Panc1 (cell line): ENCODE results near the gene BCKDHA. TPM values are rescaled to one million over a fixed set of nuclear protein-coding genes. Genes with fewer than 3 reads are reported as not detected.

Source experiments
- ATAC-seq: fragments of 200-7000 bp; cut with Tn5 transposase; 2 replicates; pipeline ENCODE4 v1.9.1; 2020; ENCODE audit warnings: mild to moderate bottlenecking, moderate library complexity
- BruUV-seq: library from RNA; stranded (reverse); fragments of 400-500 nt; replicated peaks from 2 replicates; lab custom pipeline; 2021; lab: Mats Ljungman, UMichigan
- CTCF ChIA-PET: fragments of 300-600 bp; sonication (Branson Sonifier 250); formaldehyde crosslinking; loops from one replicate; lab custom pipeline; 2022; ENCODE audit warnings: antibody characterized with exemption; lab: Charles Lee
- POLR2A ChIA-PET: fragments of 300-600 bp; sonication (Branson Sonifier 250); formaldehyde crosslinking; loops from one replicate; lab custom pipeline; 2022; ENCODE audit warnings: antibody characterized with exemption; lab: Charles Lee
- DNase-seq: peaks from one replicate; pipeline ENCODE4 v3.0.0-alpha.2; 2010; ENCODE audit warnings: low read depth, low spot score
- H3K27ac ChIP-seq: 2 replicates; pipeline ENCODE4 v1.5.1; 2011; ENCODE audit warnings: mild to moderate bottlenecking, low read length, inconsistent platforms
- H3K27me3 ChIP-seq: fragments of 200-500 bp; sonication (Bioruptor generic); 2 replicates; pipeline ENCODE4 v1.6.0; 2014; ENCODE audit warnings: low read length, inconsistent platforms; ENCODE audit not compliant: control insufficient read depth, insufficient read depth
- H3K36me3 ChIP-seq: fragments of 200-500 bp; sonication (Bioruptor generic); 2 replicates; pipeline ENCODE4 v1.5.1; 2014; ENCODE audit warnings: inconsistent platforms, mild to moderate bottlenecking, low read length, moderate library complexity; ENCODE audit not compliant: control insufficient read depth, insufficient read depth
- H3K4me1 ChIP-seq: 2 replicates; pipeline ENCODE4 v1.5.1; 2011; ENCODE audit warnings: inconsistent platforms, mild to moderate bottlenecking, low read length, moderate library complexity; ENCODE audit not compliant: control insufficient read depth, insufficient read depth
- H3K4me3 ChIP-seq, 2 experiments: 2 replicates each; pipeline ENCODE4 v1.5.1; 2011 to 2012; ENCODE audit warnings: low read depth in 2 of 2, low read length in 2 of 2, mild to moderate bottlenecking in 2 of 2, inconsistent platforms in 1 of 2, moderate library complexity in 1 of 2
- H3K9me3 ChIP-seq: fragments of 200-500 bp; sonication (Bioruptor generic); 2 replicates; pipeline ENCODE4 v1.5.1; 2014; ENCODE audit warnings: low read depth, mild to moderate bottlenecking, inconsistent platforms, low read length, moderate library complexity; ENCODE audit not compliant: control insufficient read depth, insufficient read depth
- CTCF ChIP-seq: fragments of 450-650 bp; IDR thresholded peaks from 2 replicates; pipeline ENCODE4 v1.5.1; 2017; ENCODE audit warnings: mild to moderate bottlenecking
- POLR2AphosphoS5 ChIP-seq: IDR thresholded peaks from 2 replicates; pipeline ENCODE4 v1.6.1; 2012; ENCODE audit warnings: mild to moderate bottlenecking, low read depth, low read length, moderate library complexity
- REST ChIP-seq, 2 experiments: IDR thresholded peaks; 2 replicates each; pipeline ENCODE4 v1.6.1; 2011 to 2012; ENCODE audit warnings: low read depth in 2 of 2, control low read depth in 1 of 2, low read length in 1 of 2, mild to moderate bottlenecking in 1 of 2, moderate library complexity in 1 of 2; ENCODE audit not compliant: insufficient read depth in 1 of 2
- SIN3A ChIP-seq: IDR thresholded peaks from 2 replicates; pipeline ENCODE4 v1.6.1; 2012; ENCODE audit warnings: low read depth, mild to moderate bottlenecking, low read length, moderate library complexity, borderline replicate concordance; ENCODE audit not compliant: insufficient read depth
- TCF7L2 ChIP-seq: IDR thresholded peaks from 2 replicates; pipeline ENCODE4 v1.6.1; 2011; ENCODE audit warnings: mild to moderate bottlenecking, low read depth, low read length, inconsistent platforms
- in situ Hi-C: cut with HindIII; loops from 2 replicates; pipeline ENCODE4 v1.10.0; 2016; ENCODE audit warnings: low sequenced_read_pairs, low pct_unique_long_range_greater_than_20kb
- intact Hi-C: fragments of 100-400 bp; cut with micrococcal nuclease; formaldehyde crosslinking; loops from one replicate; pipeline ENCODE4 v1.10.0; 2022; ENCODE audit not compliant: unreplicated experiment
- total RNA-seq: library from RNA; stranded (reverse); gene quantifications from one replicate; pipeline ENCODE4 v1.2.1, GENCODE V29; 2021; ENCODE audit not compliant: unreplicated experiment

BCKDHA gene
- total RNA-seq, 1 experiment from 2014 or later = 11.2 TPM

- intact Hi-C loops (no loop called here), in situ Hi-C loops (no loop called here)
- BruUV-seq = no TSS peak
- Histone ChIP-seq H3K4me1 (no peaks in the 10 kb centered on the region), H3K27me3 (no peaks in the 10 kb centered on the region), H3K4me3 (no peak overlapping the region), H3K36me3 (no peaks in the 10 kb centered on the region), H3K9me3 (no peaks in the 10 kb centered on the region), H3K27ac (no peak overlapping the region)
- CTCF ChIA-PET = no interaction called here
- TF ChIP-seq TCF7L2 (no peak), SIN3A (no peak), POLR2AphosphoS5 (no peak), REST (IDR thresholded peaks at IDR 0.05; ENCODE audit: insufficient read depth in 1 of 2, low read depth in 2 of 2, low read length in 1 of 2) (no peak), CTCF (no peak)
- ATAC-seq = no peak
- DNase-seq = no peak
- POLR2A ChIA-PET = no interaction called here
Observed at GRCh38 chr19:41422955-41423354, 25.3 kb downstream of the BCKDHA start.

- in situ Hi-C loops = no loop called here
- Histone ChIP-seq H3K4me1 (no peaks in the 10 kb centered on the region), H3K9me3 (no peaks in the 10 kb centered on the region), H3K27ac (no peak overlapping the region), H3K4me3 (no peak overlapping the region), H3K36me3 (no peaks in the 10 kb centered on the region), H3K27me3 (no peaks in the 10 kb centered on the region)
- DNase-seq = no peak
- POLR2A ChIA-PET = no interaction called here
- BruUV-seq = no TSS peak
- CTCF ChIA-PET = interaction anchor here (0.7 kb wide), 1 partner anchor 146 kb away, joined by 3 read pairs; no protein-coding TSS in a partner anchor
- TF ChIP-seq POLR2AphosphoS5 = no peak
- intact Hi-C loops = no loop called here
- ATAC-seq = no peak
Observed at GRCh38 chr19:41424335-41425173, 26.9 kb downstream of the BCKDHA start.
